HG02840 (cell line): Measurements from ENCODE around the gene ADGRV1.

Experiments
- ATAC-seq: cut with Tn5 transposase; IDR thresholded peaks from one replicate; pipeline ENCODE4 v1.9.1; 2021; ENCODE audit warnings: mild to moderate bottlenecking, moderate library complexity, moderate number of reproducible peaks; ENCODE audit not compliant: unreplicated experiment, low FRiP score

The ADGRV1 gene

GRCh38 chr5:91119217-91119616 is 560.6 kb downstream of the ADGRV1 start:
- no peak for ATAC-seq

GRCh38 chr5:91119981-91120850 is 561.6 kb downstream of the ADGRV1 start:
- no peak for ATAC-seq

DNA sequence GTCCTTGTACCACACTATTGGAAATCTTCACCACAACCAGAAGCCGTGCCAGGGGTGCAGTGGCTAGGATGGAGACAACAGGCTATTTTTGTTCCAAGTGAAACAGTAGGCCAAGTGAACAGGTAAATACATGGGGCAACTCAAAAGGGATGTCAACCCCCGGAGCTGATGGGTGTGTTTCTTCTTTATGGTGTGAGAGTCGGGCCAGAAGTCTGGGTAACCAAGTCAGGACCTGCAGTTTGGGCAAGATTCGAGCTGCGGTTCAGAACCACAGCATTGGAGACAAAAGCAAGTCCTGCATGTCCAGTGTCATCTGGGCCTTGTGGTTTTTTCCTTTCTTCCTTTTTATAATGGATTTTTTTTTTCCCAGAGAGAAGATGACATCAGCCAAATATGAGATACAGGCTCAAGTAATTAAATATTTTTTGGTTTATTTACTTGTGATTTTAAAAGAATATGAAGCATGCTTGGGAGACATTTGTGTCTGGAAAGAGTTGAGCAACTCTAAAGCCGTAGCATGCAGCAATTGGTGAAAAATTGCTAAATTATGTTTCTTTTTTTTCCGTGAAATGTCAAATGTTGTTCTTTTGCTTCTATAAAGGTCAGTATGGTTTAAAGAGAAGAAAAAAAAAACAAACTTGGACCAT is 562.9 kb downstream of the ADGRV1 start:
- ATAC-seq: no peak

- no peak for ATAC-seq
Measured at GRCh38 chr5:91122651-91123050, 564.1 kb downstream of the ADGRV1 start.

DNA sequence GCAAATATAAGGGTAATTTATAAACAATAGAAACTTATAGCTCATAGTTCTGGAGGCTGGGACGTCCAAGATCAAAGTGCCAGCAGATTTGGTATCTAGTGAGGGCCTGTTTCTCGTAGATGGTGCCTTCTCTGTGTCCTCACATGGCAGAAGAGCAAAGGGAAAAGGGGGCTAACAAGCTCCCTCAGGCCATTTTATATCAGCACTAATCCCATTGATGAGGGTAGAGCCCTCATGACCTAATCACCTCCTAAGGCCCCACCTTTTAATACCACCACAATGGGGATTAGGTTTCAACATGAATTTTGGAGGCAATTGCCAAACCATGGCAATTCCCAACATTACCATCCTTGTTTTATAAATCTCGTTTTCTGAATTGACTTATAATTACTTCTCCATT is 564.7 kb downstream of the ADGRV1 start:
- no peak for ATAC-seq

DNA sequence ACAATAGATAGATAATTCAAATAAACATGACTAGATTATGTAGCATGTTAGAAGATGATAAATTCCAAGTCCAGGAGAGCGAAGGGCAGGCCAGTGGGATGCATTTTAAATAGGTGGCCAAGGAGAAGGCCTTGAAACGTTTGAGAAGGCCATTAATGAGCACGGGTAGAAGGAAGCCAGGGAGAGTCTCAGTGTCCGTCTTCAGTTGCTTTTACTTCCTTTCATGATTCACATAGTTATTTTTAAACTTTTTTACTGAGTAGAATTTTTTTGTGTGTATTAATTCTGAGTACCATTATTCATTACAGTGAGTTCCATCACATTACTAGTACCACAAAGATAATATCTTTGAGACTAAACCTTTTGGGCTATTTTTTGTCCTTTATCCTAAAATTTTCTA is 565.3 kb downstream of the ADGRV1 start:
- no peak for ATAC-seq

DNA sequence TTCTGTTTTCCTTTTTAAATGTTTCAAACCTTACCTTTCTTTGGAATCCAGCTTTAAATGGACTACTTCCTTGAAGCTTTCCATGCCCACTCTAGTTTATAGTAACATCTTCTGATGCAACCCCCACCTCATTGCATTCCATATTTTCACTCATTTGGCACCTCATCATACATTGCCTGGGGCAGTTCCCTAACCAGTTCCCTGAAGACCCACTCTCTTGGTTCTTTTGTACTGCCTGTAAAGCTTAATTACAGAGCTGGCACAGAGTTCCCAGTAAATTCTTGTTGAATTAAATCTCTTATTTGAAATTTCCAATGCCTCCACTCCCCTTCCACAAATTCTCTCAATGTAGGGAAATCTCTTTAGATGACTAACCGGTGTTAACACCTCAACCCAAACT is 567.3 kb downstream of the ADGRV1 start:
- ATAC-seq: no peak

- no peak for ATAC-seq
Measured at GRCh38 chr5:91126448-91126847, 567.9 kb downstream of the ADGRV1 start.

- no peak for ATAC-seq
Measured at GRCh38 chr5:91126888-91127287, 568.3 kb downstream of the ADGRV1 start.

DNA sequence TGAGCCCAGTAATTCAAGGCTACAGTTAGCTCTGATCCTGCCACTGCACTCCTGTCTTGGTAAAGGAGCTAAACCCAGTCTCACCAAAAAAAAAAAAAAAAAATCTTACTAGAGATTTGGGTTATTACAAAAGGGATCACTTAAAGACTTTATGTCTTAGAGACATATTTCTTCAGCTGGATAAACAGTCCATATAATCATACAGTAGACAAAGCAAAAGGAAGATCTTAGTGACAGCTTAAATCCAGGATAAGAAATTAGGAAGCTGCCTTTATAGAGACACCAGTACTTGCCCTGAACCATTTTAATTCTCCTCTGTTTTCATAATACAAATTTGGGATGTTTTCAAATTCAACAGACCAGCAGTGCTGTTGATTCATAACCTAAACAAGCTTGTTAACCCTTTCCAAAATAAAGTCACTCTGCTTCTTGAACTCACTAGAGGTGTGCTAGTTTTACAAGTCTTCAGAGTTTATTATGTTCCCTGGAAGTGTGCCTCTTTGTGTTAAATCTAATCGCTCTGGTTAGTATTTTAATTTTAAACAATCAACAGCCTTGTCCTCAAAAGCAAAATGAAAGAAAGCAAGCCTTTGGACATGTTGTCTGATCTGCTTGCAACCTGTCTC is 569.0 kb downstream of the ADGRV1 start:
- ATAC-seq: no peak

- ATAC-seq: no peak
Measured at GRCh38 chr5:91128604-91129003, 570.0 kb downstream of the ADGRV1 start.

- ATAC-seq: no peak
Measured at GRCh38 chr5:91129748-91130147, 571.2 kb downstream of the ADGRV1 start.

DNA sequence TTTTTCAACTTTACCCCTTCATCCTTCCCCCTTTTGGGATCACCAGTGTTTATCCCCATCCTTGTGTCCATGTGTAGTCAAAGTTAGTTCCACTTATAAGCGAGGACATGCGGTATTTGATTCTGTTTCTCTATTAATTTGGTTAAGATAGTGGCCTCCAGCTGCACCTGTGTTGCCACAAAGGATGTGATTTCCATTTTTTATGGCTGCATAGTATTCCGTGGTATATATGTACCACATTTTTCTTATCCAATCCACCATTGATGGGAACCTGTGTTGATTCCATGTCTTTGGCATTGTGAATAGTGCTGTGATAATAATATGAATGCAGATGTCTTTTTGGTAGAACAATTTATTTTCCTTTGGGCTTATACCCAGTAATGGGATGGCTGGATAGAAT is 572.2 kb downstream of the ADGRV1 start:
- ATAC-seq: no peak

DNA sequence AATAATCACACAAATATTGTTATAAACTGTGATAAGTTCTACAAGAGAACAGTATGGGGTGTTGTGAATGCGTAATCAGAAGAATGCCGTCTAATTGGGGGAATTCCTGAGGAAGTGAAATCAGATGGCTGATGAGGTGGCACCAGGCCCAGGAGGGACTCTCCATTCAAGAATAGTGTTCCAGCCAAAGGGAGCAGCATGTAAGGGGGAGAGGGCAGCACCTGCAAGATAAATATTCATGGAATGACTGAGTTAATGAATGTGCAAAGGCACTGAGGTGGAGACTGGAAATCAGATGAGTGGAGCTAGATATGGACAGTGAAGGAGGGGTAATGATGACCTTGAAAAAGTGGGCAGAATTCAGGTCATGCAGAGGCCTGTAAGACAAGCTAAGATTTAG is 574.0 kb downstream of the ADGRV1 start:
- ATAC-seq: no peak

DNA sequence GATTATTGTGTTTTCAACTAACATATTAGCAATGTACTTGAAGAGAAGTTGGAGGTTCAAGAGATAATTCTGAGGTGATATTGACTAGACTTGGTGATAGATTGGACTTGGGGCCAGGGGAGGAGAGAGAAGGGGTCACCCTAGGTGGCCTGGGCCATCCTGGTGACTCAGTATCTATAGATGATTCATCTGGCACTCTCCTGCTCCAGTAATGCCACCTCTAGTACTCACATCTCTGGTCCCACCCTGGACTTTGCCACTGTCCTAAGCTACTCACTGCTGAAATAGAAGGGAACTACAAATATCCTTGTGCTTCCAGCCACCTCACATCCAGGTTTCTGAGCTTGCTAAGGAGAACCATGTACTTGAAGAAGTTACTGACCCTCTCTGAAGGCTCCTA is 574.6 kb downstream of the ADGRV1 start:
- no peak for ATAC-seq

DNA sequence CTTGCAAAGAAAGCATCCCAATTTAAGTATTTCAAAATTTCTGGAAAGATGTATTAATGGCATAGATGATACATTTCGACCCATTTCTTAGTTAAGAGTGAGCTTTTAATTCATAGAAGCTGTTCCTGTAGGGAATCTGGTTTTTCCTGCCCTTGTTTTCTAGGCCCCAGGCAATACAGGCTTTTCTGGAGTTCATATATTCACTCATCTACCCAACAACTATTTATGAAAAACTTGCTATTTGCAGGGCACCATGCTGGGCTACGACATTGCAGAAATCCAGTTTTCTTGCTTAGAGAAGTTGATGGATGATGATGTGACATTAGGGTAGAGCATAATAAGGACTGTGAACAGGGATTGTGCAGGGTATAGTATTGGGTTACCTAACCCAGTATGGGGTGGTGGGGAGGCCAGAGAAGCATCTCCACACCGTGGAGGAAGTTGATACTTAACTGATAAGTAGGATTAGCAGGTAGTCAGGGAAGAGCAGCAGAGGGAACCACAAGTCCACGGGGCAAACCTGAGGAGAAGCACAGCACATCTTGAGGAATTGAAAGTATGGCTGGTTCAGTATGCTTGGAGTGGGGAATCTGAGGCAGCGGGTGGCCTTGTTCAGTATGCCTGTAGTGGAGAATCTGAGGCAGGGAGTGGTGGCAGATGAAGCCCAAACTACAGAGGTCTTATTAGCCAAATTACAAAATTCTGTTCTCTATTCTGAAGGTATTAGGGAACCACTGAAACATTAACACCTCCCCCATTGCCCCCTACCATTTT is 577.1 kb downstream of the ADGRV1 start:
- no peak for ATAC-seq

- no peak for ATAC-seq
Measured at GRCh38 chr5:91136271-91136670, 577.7 kb downstream of the ADGRV1 start.

- ATAC-seq: no peak
Measured at GRCh38 chr5:91137647-91138046, 579.0 kb downstream of the ADGRV1 start.

- ATAC-seq: no peak
Measured at GRCh38 chr5:91139572-91140200, 581.1 kb downstream of the ADGRV1 start.

- no peak for ATAC-seq
Measured at GRCh38 chr5:91140657-91141056, 582.1 kb downstream of the ADGRV1 start.
